ENCODE results near the gene CHKB.

- TF ChIP-seq RAD21 (IDR thresholded peaks at IDR 0.05; ENCODE audit: low read length) = no peak
- no peak for TF ChIP-seq CTCF (conservative IDR thresholded peaks at IDR 0.05; ENCODE audit: low read depth, low read length)
- no peak for TF ChIP-seq POLR2A (IDR thresholded peaks at IDR 0.05; ENCODE audit: low read depth, low read length)
- TF ChIP-seq RFX5 (IDR thresholded peaks at IDR 0.05; ENCODE audit: low read depth, low read length) = no peak
- no peak for TF ChIP-seq MXI1 (IDR thresholded peaks at IDR 0.05; ENCODE audit: borderline replicate concordance, low read depth, low read length)
- TF ChIP-seq BHLHE40 (IDR thresholded peaks at IDR 0.05; ENCODE audit: low read depth, low read length) = no peak
- TF ChIP-seq NFE2L2 (IDR thresholded peaks at IDR 0.05; ENCODE audit: low read depth, low read length) = no peak
- no peak for TF ChIP-seq CEBPB (IDR thresholded peaks at IDR 0.05; ENCODE audit: low read depth, low read length)
- TF ChIP-seq, protein P1, sequence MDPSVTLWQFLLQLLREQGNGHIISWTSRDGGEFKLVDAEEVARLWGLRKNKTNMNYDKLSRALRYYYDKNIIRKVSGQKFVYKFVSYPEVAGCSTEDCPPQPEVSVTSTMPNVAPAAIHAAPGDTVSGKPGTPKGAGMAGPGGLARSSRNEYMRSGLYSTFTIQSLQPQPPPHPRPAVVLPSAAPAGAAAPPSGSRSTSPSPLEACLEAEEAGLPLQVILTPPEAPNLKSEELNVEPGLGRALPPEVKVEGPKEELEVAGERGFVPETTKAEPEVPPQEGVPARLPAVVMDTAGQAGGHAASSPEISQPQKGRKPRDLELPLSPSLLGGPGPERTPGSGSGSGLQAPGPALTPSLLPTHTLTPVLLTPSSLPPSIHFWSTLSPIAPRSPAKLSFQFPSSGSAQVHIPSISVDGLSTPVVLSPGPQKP (IDR thresholded peaks at IDR 0.05; ENCODE audit: borderline replicate concordance, low read depth, low read length) = no peak
- TF ChIP-seq SMC3 (IDR thresholded peaks at IDR 0.05; ENCODE audit: low read depth, low read length) = no peak
- no peak for TF ChIP-seq RCOR1 (IDR thresholded peaks at IDR 0.05; ENCODE audit: insufficient replicate concordance, low read length)
Observed at GRCh38 chr22:50546326-50547262, 36.1 kb downstream of the CHKB start.
